ENCODE data around the gene RNF223. TPM values are rescaled to one million over a fixed set of nuclear protein-coding genes. Genes with fewer than 3 reads are reported as not detected.

RNF223 gene
- total RNA-seq, 1 experiment from 2014 or later, result not detected

GRCh38 chr1:1111516-1112236 is 37.6 kb upstream of the RNF223 start:
- Mint-ChIP-seq H3K27ac (no peak overlapping the region), H3K36me3 (peaks cover 36% of the 10 kb centered on the region), H3K4me1 (peaks cover 17% of the 10 kb centered on the region), H3K4me3 (no peak overlapping the region), H3K27me3 (ENCODE audit: low read depth) (peaks cover 3% of the 10 kb centered on the region), H3K9me3 (peaks cover 27% of the 10 kb centered on the region)
- no peak for DNase-seq (ENCODE audit: low spot score)
- no peak for ATAC-seq
- ChIA-PET POLR2A (no interaction called here), CTCF (no interaction called here)
- no peak for TF ChIP-seq PRDM15 (CRISPR knock-in tag; IDR thresholded peaks at IDR 0.05)
- TF ChIP-seq ZNF532 (CRISPR knock-in tag; IDR thresholded peaks at IDR 0.05; ENCODE audit: borderline replicate concordance), result no peak
- TF ChIP-seq SMAD4 (CRISPR knock-in tag; IDR thresholded peaks at IDR 0.05), result no peak
- no peak for TF ChIP-seq PREB (CRISPR knock-in tag; IDR thresholded peaks at IDR 0.05; ENCODE audit: borderline replicate concordance)
- TF ChIP-seq SMAD3 (CRISPR knock-in tag; IDR thresholded peaks at IDR 0.05; ENCODE audit: borderline replicate concordance), result no peak
- no peak for TF ChIP-seq NR1H2 (CRISPR knock-in tag; IDR thresholded peaks at IDR 0.05)
- no peak for TF ChIP-seq MYBL2 (CRISPR knock-in tag; IDR thresholded peaks at IDR 0.05)
- TF ChIP-seq SP1 (CRISPR knock-in tag; conservative IDR thresholded peaks at IDR 0.05), result no peak
- TF ChIP-seq ARID4B (CRISPR knock-in tag; IDR thresholded peaks at IDR 0.05; ENCODE audit: borderline replicate concordance), result no peak
- TF ChIP-seq ZNF396 (CRISPR knock-in tag; IDR thresholded peaks at IDR 0.05; ENCODE audit: borderline replicate concordance), result no peak
- TF ChIP-seq HMGXB4 (CRISPR knock-in tag; IDR thresholded peaks at IDR 0.05), result no peak
- TF ChIP-seq ELF4 (CRISPR knock-in tag; IDR thresholded peaks at IDR 0.05; ENCODE audit: low read depth), result no peak
- no peak for TF ChIP-seq USF2 (CRISPR knock-in tag; IDR thresholded peaks at IDR 0.05)
- no peak for TF ChIP-seq AFF4 (CRISPR knock-in tag; IDR thresholded peaks at IDR 0.05; ENCODE audit: borderline replicate concordance)
- TF ChIP-seq GRHL2 (CRISPR knock-in tag; IDR thresholded peaks at IDR 0.05; ENCODE audit: insufficient replicate concordance, severe bottlenecking), result no peak
- no peak for TF ChIP-seq ZNF416 (CRISPR knock-in tag; IDR thresholded peaks at IDR 0.05)
